ENCODE data around the gene NR2E3. TPM values are rescaled to one million over a fixed set of nuclear protein-coding genes. Genes with fewer than 3 reads are reported as not detected.
A peak's percentile ranks its signal among the peaks of the same experiment; 100 is the strongest.

NR2E3 gene
- total RNA-seq, 1 donor from 2014 or later = not detected

GRCh38 chr15:71807691-71808091, 2.7 kb upstream of the NR2E3 start:
- Histone ChIP-seq H3K36me3 (ENCODE audit: insufficient read depth, low read length) (no peaks in the 10 kb centered on the region), H3K79me2 (ENCODE audit: insufficient read depth, low read length) (no peaks in the 10 kb centered on the region), H3K27me3 (ENCODE audit: insufficient read depth, low read length) (no peaks in the 10 kb centered on the region), H3K4me3 (ENCODE audit: insufficient read depth, low read depth, low read length) (no peak overlapping the region), H3K27ac (ENCODE audit: low read depth, low read length) (no peak overlapping the region), H3K9ac (ENCODE audit: low read length) (no peak overlapping the region), H4K20me1 (ENCODE audit: insufficient read depth, low read length) (no peaks in the 10 kb centered on the region), H3K4me2 (ENCODE audit: low read length) (peak overlapping the region; percentile 50), H2AFZ (ENCODE audit: low read depth, low read length) (no peak overlapping the region), H3K4me1 (ENCODE audit: insufficient read depth, low read length) (peaks cover 21% of the 10 kb centered on the region), H3K9me3 (ENCODE audit: insufficient read depth, low read depth, low read length) (no peaks in the 10 kb centered on the region)
- peaks cover 29% of the 10 kb centered on the region for H3K4me1 Mint-ChIP-seq (ENCODE audit: low read depth, unreplicated experiment)
- H3K27me3 Mint-ChIP-seq (ENCODE audit: low read depth, unreplicated experiment) = peaks cover 17% of the 10 kb centered on the region
- H3K27ac Mint-ChIP-seq (ENCODE audit: unreplicated experiment) = no peak overlapping the region
- TF ChIP-seq CTCF (IDR thresholded peaks at IDR 0.05; ENCODE audit: insufficient read depth, low read depth, low read length) = no peak
- no peaks in the 10 kb centered on the region for H3K9me3 Mint-ChIP-seq (ENCODE audit: unreplicated experiment)
- DNase-seq (ENCODE audit: low read depth) (no peak), FAIRE-seq (no peak)
- H3K36me3 Mint-ChIP-seq (ENCODE audit: low read depth, unreplicated experiment) = no peaks in the 10 kb centered on the region
- no peak overlapping the region for H3K4me3 Mint-ChIP-seq (ENCODE audit: unreplicated experiment)

GRCh38 chr15:71808311-71809020, 1.9 kb upstream of the NR2E3 start:
- Mint-ChIP-seq H3K27me3 (ENCODE audit: low read depth, unreplicated experiment) (peaks cover 18% of the 10 kb centered on the region), H3K9me3 (ENCODE audit: unreplicated experiment) (no peaks in the 10 kb centered on the region), H3K4me3 (ENCODE audit: unreplicated experiment) (no peak overlapping the region), H3K27ac (ENCODE audit: unreplicated experiment) (no peak overlapping the region), H3K4me1 (ENCODE audit: low read depth, unreplicated experiment) (peaks cover 29% of the 10 kb centered on the region), H3K36me3 (ENCODE audit: low read depth, unreplicated experiment) (no peaks in the 10 kb centered on the region)
- no peak for TF ChIP-seq CTCF (IDR thresholded peaks at IDR 0.05; ENCODE audit: insufficient read depth, low read depth, low read length)
- no peak for TF ChIP-seq EZH2 (IDR thresholded peaks at IDR 0.05; ENCODE audit: insufficient read depth, low read length)
- Histone ChIP-seq H3K79me2 (ENCODE audit: insufficient read depth, low read length) (no peaks in the 10 kb centered on the region), H3K9ac (ENCODE audit: low read length) (no peak overlapping the region), H3K4me2 (ENCODE audit: low read length) (no peak overlapping the region), H3K36me3 (ENCODE audit: insufficient read depth, low read length) (no peaks in the 10 kb centered on the region), H3K27me3 (ENCODE audit: insufficient read depth, low read length) (no peaks in the 10 kb centered on the region), H4K20me1 (ENCODE audit: insufficient read depth, low read length) (no peaks in the 10 kb centered on the region), H3K27ac (ENCODE audit: low read depth, low read length) (no peak overlapping the region), H2AFZ (ENCODE audit: low read depth, low read length) (no peak overlapping the region), H3K9me3 (ENCODE audit: insufficient read depth, low read depth, low read length) (no peaks in the 10 kb centered on the region), H3K4me3 (ENCODE audit: insufficient read depth, low read depth, low read length) (no peak overlapping the region), H3K4me1 (ENCODE audit: insufficient read depth, low read length) (peaks cover 21% of the 10 kb centered on the region)
- DNase-seq (ENCODE audit: low read depth) (no peak), FAIRE-seq (no peak)

- Histone ChIP-seq H3K4me1 (ENCODE audit: insufficient read depth, low read length) (peaks cover 21% of the 10 kb centered on the region), H4K20me1 (ENCODE audit: insufficient read depth, low read length) (no peaks in the 10 kb centered on the region), H3K79me2 (ENCODE audit: insufficient read depth, low read length) (no peaks in the 10 kb centered on the region), H3K4me3 (ENCODE audit: insufficient read depth, low read depth, low read length) (no peak overlapping the region), H2AFZ (ENCODE audit: low read depth, low read length) (no peak overlapping the region), H3K27ac (ENCODE audit: low read depth, low read length) (no peak overlapping the region), H3K9me3 (ENCODE audit: insufficient read depth, low read depth, low read length) (no peaks in the 10 kb centered on the region), H3K9ac (ENCODE audit: low read length) (no peak overlapping the region), H3K4me2 (ENCODE audit: low read length) (no peak overlapping the region), H3K36me3 (ENCODE audit: insufficient read depth, low read length) (no peaks in the 10 kb centered on the region), H3K27me3 (ENCODE audit: insufficient read depth, low read length) (no peaks in the 10 kb centered on the region)
- FAIRE-seq (no peak), DNase-seq (ENCODE audit: low read depth) (no peak)
- H3K4me3 Mint-ChIP-seq (ENCODE audit: unreplicated experiment) = no peak overlapping the region
- H3K27ac Mint-ChIP-seq (ENCODE audit: unreplicated experiment) = no peak overlapping the region
- peaks cover 20% of the 10 kb centered on the region for H3K27me3 Mint-ChIP-seq (ENCODE audit: low read depth, unreplicated experiment)
- no peaks in the 10 kb centered on the region for H3K36me3 Mint-ChIP-seq (ENCODE audit: low read depth, unreplicated experiment)
- no peak for TF ChIP-seq EZH2 (IDR thresholded peaks at IDR 0.05; ENCODE audit: insufficient read depth, low read length)
- TF ChIP-seq CTCF (IDR thresholded peaks at IDR 0.05; ENCODE audit: insufficient read depth, low read depth, low read length) = no peak
- H3K4me1 Mint-ChIP-seq (ENCODE audit: low read depth, unreplicated experiment) = peaks cover 29% of the 10 kb centered on the region
- H3K9me3 Mint-ChIP-seq (ENCODE audit: unreplicated experiment) = no peaks in the 10 kb centered on the region
Observed at GRCh38 chr15:71809346-71809745, 1.0 kb upstream of the NR2E3 start.

Measured in astrocyte (in vitro differentiated cells and primary cell).